DMS 273 (cell line): ENCODE measurements around the gene TYMS.
A peak's percentile ranks its signal among the peaks of the same experiment; 100 is the strongest.
"Not testable (repeated sequence)": the region's sequence is repeated elsewhere in the genome, so short reads cannot be mapped to it uniquely, and the experiment has no call there.

Source experiments
- DNase-seq: peaks from one replicate; lab custom pipeline; 2025; ENCODE audit not compliant: unreplicated experiment; lab: John Stamatoyannopoulos, UW

The TYMS gene

GRCh38 chr18:676736-677135, 19.3 kb downstream of the TYMS start:
- DNase-seq, result no peak

DNA sequence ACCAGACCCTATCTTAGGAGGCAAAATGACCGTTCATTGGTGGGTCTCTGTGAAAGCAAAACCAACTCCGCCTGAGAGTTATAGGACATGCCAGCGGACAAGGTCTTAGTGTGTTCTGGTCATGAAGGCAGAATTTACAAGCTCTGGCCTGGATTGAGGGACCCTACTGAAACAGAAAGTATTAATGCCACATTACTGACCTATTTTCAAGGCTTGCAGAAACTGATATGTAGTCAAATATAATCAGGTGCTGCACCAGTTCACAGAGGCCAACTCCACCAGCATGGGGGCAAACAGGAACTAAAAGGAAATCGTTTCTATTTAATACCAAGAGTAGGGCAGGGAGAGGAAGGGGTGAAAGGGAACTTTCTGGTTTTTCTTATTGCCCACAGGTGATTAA, 19.7 kb downstream of the TYMS start:
- DNase-seq, result no peak

DNA sequence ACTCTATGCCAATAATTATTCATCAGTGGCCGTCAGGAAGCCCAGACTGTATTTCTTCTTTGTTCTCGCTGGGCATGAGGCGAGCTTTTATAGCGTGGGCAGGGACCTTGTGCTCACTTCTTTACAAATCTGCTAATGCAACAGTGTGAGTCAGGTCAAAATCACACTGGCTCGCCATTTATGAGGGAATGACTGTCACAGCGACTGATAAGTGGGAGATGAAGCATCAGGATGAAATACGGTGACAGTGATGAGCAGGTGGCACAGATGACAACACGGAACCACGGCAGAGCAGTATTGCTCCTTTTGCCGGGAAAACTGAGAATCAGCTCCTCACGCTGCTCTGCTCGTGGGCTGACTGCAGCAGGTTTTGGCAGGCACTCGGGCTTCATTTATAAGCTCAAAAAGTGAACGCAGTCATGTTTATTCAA, 20.5 kb downstream of the TYMS start:
- DNase-seq, result no peak

- no peak for DNase-seq
Observed at GRCh38 chr18:678482-679182, 21.2 kb downstream of the TYMS start.

- DNase-seq, result no peak
Observed at GRCh38 chr18:679516-679915, 22.1 kb downstream of the TYMS start.

DNA sequence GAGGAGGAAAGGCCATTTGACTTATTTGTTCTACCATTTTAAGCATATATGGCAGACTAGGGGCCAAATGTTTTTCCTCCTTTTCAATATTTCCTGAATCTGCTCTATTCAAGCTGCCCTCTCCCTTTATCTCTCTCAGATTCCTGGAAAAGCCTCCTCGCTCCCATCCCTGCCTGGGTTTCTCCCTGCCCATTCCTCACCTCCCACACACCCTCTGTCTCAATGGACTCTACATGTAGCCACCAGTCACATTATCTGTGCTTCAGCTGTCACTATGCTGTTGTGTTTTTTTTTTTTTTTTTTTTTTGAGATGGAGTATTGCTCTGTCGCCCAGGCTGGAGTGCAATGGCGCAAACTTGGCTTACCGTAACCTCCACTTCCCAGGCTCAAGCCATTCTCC, 22.9 kb downstream of the TYMS start:
- no peak for DNase-seq

DNA sequence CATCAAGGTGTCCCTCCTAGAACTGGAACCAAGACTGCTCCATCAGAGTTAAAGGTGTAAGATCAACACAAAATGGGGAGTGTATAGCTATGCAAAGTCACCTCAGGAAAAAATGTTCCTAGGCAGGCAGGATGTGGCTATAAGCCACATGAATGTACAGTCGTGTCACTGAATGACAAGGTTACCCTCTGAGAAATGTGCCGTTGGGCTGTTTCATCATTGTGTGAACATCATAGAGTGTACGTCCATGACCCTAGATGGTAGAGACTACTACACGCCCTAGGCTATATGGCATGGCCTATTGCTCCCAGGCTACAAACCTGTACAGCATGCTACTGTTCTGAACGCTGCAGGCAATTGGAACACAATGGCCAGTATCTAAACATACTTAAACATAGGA, 24.5 kb downstream of the TYMS start:
- no peak for DNase-seq

- not testable (repeated sequence) for DNase-seq
Observed at GRCh38 chr18:682416-682815, 25.0 kb downstream of the TYMS start.

DNA sequence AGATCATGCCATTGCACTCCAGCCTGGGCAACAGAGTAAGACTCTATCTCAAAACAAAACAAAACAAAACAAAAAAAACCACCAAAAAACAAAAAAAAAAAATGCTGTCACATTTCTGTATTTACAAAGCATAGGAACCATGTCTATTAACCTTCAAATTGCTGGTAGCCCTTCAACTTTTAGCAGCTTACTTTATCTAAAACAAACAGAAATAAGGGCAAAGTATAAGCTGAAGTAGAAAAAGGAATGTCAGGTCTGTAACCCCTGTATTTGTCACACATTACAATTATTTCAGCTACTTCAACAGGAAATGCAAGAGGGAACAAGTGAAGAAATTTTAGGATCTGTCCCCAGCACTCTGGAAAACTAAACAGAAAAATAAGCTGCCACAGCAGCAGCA, 25.4 kb downstream of the TYMS start:
- no peak for DNase-seq

GRCh38 chr18:683531-683930, 26.1 kb downstream of the TYMS start:
- no peak for DNase-seq

DNA sequence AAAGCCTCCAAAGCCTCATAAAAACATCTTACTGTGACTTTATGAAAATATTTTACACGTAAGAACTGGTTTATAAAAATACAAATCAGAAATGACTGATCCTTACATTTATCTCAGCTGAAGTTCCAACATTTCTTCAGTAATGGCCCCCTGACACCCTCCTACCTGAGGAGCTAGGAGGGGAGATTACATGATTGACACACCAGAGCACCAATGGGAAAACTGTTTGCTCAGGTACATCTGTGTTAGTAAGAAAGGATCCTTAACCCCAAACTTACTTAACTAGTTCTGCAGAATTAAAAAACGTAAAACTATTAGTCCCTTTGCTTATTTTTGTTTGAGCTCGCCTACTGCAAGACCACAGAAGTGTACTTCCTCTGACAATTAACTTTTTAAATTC, 28.0 kb downstream of the TYMS start:
- DNase-seq, result peak; percentile 14

- peak; percentile 18 for DNase-seq
Observed at GRCh38 chr18:686339-687111, 29.1 kb downstream of the TYMS start.

- DNase-seq, result peak; percentile 37
Observed at GRCh38 chr18:688323-688722, 30.9 kb downstream of the TYMS start.

- DNase-seq, result no peak
Observed at GRCh38 chr18:692824-693223, 35.4 kb downstream of the TYMS start.

DNA sequence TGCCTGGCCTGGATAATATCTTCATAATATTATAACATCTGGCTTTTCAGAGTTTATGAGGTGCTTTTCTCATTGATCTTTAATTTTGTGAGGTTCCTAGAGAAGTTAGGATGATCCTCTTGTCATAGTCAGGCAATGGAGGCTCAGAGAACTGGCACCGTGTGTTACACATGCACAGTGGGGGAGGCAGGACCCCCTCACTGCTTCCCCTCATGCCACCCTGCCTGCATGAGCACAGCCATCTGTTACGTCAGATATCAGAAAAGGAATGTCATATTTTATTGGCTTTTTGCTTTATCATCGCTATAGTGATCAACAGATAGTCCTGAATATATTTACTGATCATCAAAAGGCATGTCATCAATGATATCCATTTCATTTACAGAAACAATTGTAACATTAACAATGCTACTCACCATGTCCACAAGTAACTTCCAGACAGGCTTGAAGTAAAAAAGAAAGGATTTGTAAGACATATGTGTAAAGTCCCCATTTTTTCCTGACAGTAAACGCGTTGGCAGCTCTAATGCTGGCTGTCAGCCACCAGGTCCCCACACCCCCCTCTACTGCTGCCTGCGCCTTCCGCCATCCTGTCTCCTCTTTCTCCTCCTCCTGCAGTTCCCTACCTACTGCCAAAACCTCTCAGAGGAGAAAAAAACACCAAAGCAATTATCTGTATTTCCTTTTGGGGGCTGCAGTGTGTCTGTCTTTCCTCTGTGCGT, 36.2 kb downstream of the TYMS start:
- no peak for DNase-seq

DNA sequence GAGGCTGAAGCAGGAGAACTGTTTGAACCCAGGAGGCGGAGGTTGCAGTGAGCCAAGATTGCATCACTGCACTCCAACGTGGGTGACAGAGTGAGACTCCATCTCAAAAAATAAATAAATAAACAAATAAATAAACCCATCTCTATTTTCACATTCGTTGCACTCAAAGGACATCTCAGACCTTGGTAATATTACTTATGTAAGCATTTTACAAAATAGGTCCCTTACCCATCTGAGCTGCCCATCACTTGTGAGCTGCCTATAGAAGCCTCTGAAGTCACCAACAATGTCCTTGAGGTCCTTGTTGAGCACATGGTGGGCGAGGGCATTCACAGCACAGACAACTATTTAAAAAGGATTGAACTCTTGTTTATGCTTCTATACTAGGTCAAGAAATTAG, 39.6 kb downstream of the TYMS start:
- no peak for DNase-seq

DNA sequence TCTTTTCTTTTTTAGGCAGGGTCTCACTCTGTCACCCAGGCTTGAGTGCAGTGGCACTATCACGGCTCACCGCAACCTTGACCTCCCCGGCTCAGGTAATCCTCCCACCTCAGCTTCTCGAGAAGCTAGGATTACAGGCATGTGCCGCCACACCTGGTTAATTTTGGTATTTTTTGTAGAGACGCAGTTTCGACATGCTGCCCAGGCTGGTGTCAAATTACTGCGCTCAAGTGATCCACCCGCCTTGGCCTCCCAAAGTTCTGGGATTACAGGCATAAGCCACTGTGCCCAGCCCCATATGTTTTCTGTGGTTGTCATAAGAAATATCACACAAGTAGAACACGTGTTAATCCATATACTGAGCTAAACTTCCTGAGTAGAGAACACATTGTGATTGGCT, 40.3 kb downstream of the TYMS start:
- no peak for DNase-seq

DNA sequence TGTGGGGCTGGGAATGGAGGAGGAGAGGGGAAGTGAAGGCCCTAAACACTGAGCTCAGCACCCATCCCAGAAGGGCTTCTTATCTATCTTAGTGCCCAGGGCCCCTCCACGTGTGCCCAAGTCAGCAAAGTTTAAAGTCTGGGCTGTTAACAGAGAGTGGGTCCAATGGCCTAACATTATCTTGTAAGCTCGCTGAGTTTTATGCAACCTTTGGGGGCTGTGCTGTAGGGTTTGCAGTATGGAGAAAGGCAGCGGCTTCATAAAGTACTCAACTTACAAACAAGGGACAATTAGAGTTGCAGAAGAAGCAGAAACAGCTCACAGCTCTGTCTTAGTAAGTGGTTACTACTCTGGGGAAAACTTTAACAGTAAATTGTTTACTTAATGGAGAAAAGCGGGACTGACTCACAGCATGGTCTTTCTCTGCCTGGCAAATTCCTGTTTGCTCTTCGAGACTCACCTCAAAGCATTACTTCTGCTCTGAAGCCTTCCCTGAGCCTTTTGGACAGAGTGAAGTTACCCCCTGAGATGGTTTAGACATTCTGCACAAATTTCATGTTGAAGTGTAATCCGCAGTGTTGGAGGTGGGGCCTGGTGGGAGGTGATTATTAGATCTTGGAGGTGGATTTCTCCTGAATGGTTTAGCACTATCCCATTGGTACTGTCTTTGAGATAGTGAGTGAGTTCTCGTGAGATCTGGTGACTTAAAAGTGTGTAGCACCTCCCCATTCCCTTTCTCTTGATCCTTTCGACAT, 45.9 kb downstream of the TYMS start:
- no peak for DNase-seq

GRCh38 chr18:706405-706804, 49.0 kb downstream of the TYMS start:
- DNase-seq, result no peak

DNA sequence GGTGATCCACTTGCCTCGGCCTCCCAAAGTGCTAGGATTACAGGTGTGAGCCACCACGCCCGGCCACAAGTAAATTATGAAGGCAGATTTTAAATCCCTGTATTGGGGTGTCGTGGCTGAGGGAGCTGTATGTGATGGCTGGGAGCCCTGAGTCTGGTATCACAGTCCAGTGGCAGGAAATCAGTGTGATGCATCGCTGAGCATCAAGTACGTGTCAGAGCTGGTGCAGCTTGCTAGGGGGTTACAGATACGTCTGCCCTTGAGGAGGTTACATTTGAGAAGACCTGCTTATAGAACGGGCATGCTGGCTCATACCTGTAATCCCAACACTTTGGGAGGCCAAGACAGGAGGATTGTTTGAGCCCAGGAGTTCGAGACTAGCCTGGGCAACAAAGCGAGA, 50.6 kb downstream of the TYMS start:
- DNase-seq, result no peak

DNA sequence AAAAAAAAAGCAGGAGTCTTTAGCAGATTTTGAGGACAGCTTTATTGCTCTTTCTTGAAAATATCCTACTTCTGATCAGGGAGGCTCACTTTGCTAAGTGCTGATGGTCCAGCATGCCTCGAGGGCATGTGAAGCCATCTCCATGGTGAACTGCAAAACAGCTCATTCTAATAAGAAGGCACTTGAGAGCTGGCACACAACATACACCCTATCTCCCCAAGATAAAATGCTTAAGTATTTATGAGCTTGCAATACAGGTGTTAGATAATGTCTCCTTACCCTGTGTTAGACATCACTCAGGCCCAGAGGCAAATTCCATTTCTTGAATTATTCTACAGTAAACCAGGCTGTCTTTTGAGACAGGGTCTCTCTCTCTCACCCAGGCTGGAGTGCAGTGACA, 52.3 kb downstream of the TYMS start:
- DNase-seq, result no peak
